Stimulated activated CD8-positive, alpha-beta memory T cell treated with anti-CD3 and anti-CD28 coated beads, Interleukin-7, amount 100 ng/mL, for 48 hours (primary cell): ENCODE data around the gene SETD4.

Experiments used
- DNase-seq, 2 donors: peaks; one replicate each; pipeline ENCODE4 v3.0.0-alpha.2; 2020; ENCODE audit warnings: low read depth in 1 of 2; ENCODE audit errors: extremely low read depth in 1 of 2

The SETD4 gene

DNA sequence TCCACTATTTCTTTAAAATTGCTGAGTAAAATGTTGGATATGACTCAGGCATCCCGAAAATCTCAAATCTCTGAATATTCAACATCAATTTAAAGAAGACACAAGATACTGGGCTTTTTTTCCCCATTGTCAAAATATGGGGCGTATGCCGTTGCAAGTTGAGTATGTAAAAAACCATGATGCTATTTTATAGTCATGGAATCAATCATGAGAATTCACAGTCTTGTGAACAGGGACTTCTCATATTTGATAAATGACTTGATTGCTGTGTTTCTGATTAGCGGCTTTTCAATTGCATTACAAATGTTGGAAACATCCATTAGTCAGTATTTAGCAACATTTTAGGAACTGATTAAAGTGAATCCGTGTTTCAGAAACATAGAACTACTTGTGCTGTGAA, 45.3 kb downstream of the SETD4 start:
- no peak for DNase-seq

DNA sequence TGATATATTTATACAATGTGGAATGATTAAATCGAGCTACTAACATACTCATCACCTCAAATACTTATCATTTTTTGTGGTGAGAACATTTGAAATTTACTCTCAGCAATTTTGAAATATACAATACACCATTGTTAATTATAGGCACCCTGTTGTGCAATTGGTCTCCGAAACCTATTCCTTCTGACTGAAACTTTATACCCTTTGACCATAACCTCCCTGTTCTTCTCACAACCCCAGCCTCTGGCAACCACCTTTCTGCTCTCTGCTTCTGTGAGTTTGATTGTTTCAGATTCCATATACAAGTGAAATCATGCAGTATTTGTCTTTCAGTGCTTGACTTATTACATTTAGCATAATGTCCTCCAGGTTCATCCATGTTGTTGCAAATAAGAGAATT, 49.5 kb downstream of the SETD4 start:
- DNase-seq: no peak

- no peak for DNase-seq
Observed at GRCh38 chr21:36008505-36008904, 51.8 kb downstream of the SETD4 start.

- DNase-seq: no peak
Observed at GRCh38 chr21:36005879-36006400, 54.4 kb downstream of the SETD4 start.

DNA sequence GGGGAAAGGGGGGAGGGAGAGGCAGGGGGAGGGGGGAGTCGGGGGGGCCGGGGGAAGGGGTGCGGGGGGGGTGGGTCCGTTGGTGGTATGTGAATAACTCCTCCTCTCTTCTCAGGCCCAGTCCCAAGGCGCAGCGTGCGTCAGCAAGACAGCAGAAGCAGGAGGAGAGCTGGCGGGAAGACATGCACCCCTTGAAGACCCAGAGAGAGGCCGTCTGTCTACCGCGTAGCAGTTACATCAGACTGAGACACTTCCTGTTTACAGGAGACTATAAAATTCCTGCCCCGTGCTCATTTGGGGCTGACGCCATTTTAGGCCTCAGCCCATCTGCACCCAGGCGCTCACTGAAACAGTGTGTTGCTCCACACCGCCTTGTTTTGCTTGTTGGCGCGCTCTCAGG, 55.3 kb downstream of the SETD4 start:
- no peak for DNase-seq

- DNase-seq: no peak
Observed at GRCh38 chr21:36004441-36004840, 55.9 kb downstream of the SETD4 start.

DNA sequence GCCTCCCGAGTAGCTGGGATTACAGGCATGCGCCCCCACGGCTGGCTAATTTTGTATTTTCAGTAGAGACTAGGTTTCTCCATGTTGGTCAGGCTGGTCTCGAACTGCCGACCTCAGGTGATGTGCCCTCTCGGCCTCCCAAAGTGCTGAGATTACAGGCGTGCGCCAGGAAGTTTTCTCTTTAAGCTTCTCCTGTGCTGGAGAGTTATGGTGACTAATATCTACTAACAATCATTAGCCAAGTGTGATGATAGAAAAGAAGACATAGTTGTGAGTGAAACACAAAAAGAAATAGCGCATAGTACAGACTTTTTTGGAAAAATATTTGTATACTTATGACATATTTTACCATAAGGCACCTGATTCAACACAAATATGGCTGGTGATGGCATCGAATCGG, 56.5 kb downstream of the SETD4 start:
- DNase-seq: no peak

DNA sequence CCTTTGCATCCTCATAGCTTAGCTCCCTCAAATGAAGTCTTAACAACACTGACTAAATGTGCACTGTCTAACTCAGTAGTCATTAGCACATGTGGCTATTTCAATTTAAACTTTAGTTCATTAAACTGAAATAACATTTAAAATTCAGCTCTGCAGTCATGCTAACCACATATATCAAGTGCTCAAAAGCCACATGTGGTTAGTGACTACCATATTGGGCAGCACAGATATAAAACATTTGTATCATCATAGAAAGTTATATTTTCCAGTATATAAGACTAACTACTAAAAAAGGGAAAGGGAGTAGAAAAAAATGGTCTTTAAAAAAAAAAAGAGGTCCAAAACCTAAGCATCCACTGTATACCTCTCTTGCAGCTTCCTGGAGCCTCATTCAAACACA, 64.1 kb downstream of the SETD4 start:
- no peak for DNase-seq

- no peak for DNase-seq
Observed at GRCh38 chr21:35995522-35996088, 64.7 kb downstream of the SETD4 start.

DNA sequence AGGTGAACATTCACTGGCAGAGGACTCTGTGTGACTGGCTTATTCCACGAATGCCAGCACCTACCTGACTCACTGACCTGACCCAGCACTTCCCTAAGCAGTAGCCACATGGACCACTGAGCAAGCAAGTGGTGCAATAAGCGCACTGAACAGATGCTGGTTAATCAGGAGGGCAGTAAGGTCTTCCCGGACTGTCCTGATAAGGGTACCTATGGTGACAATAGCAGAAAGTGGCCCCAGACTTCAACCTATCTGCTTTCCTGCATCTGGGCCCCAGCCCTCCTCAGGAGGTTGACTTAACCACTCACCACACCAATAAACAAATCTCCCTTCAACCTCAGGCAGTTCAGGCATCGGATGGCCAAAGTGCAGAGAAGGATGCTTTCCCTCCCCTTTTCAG, 65.7 kb downstream of the SETD4 start:
- no peak for DNase-seq

- DNase-seq: no peak
Observed at GRCh38 chr21:35993875-35994490, 66.3 kb downstream of the SETD4 start.

DNA sequence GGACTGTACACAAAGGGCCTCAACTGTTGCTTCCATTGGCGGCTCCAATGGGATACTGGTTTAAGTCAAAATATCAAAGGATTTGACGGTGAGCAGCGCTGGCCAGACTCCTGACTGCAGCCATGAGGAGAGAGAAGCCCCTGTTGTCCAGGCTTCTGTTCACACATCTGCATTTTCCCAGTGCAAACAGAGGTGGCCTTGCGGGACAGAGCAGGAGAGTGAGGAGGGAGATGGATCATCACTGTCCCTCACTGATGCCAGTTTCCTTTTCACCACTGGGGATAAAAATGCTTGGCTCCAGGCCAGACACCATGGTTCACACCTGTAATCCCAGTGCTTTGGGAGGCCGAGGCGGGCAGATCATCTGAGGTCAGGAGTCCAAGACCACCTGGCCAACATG, 69.2 kb downstream of the SETD4 start:
- DNase-seq: no peak

GRCh38 chr21:35990609-35991008, 69.7 kb downstream of the SETD4 start:
- no peak for DNase-seq

DNA sequence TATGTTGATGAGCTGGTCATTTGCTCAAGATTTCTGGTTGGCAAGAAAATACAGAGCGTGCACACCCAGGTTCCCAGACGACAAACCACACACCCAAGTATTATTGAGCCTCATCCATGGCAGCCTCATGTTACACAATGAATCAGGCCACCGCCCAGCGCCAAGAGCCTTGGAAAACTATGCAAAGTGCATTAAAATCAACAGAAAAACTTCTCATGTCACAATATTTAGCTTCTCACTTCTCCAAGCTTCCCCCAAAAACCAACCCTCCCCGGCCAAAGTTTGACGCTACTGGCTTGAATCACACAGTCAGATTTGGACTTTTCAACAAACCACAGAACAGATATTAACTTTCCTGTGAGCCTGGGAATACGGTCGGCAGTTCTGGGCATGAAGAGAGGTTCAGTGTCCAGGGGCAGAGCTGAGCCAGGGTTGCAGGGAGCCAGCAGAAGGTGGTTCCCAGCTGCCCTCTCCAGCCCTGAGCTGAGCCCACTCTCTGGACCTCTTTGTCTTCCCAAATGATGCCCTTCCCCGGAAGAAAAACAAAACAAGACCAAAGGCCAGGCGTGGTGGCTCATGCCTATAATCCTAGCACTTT, 71.1 kb downstream of the SETD4 start:
- DNase-seq: no peak

DNA sequence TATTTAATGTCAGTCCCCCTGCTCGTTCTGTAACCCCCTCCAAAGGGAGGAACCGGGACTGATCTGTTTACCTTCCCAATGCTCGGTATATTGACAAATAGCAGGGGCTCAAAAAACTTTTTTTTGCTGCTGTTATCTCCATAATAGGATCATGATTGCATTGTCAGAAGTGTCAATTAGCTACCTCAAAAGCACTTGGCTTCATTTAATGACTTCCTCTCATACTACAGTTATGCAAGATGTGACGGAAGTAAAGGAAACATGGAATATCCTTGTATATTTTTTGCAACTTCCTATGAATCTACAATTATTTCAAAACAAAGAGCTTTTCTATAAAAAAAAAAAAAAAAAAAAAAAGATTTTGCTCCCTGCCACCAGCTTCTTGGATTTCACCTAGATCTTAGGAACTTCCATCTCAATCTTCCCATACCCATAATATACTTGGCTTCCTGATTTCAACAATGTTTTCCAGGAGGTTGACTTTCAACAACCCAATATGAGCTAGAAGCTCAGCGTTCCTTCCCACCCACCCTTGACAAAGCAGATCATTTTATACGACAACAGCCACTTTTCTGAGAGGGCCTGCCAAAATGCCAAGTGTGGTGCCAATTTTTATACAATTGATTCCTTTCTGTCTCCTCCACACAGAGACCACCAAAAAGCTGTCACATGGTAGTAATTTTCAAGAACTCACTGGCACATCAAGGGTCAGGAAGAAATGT, 71.7 kb downstream of the SETD4 start:
- DNase-seq: no peak

- no peak for DNase-seq
Observed at GRCh38 chr21:35987475-35987874, 72.9 kb downstream of the SETD4 start.

DNA sequence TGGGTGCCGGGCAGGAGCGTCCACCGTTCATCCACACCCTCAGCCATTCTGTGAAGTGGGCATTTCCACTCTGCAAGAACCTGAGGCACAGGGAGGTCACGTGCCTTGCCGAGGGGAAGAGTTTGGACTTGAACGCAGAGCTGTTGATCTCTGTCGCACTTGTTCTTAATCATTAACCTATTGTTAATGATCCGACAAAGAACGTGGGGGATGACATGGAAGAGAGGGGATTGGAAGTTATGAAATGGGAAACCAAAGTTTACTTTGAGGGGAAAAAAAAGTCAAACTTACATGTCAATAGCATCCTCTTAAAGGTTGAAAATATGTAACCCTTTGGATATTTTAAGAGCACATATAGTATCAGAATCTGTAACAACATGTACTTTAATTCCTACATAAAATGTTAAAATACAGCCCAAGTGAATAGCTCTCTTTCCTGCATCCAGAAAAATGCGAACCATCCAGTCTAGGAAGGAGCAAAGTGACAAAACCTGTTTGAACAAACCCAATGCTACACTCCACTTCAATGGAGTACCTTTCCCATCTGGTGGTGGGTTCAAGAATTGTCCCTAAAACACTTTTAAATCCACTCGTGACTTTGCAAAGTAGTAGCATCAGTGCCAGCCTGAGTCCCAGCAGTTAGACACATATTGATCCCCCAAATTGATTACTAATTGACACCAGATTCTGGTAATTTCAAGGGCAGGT, 75.5 kb downstream of the SETD4 start:
- no peak for DNase-seq
